GM18508 (cell line): ENCODE results near the gene PRPF8.

ENCODE experiments used
- ATAC-seq: cut with Tn5 transposase; IDR thresholded peaks from one replicate; pipeline ENCODE4 v1.9.1; 2021; ENCODE audit warnings: moderate number of reproducible peaks; ENCODE audit not compliant: insufficient read depth, unreplicated experiment

The PRPF8 gene

DNA sequence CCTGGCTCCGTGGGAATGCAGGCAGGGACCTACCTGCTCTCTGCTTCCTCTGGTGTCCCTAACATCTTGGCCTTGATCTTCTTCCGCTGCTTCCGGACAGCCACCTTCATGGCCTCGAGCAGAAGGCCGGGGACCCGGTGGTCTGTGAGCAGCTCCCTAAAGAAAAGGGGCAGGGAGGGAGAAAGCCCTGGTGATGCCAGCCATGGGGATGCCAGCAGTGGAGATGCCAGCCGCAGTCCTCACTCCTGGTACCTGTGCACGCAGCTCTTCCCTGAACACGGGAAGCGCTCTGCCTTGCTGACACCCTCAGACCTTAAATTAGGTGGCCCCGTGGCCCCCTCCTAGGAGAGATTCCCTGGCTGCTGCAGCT is 36.9 kb downstream of the PRPF8 start:
- ATAC-seq: no peak

GRCh38 chr17:1646199-1646875 is 38.3 kb downstream of the PRPF8 start:
- no peak for ATAC-seq

GRCh38 chr17:1645207-1646171 is 39.2 kb downstream of the PRPF8 start, which contains the start of gene SCARF1:
Gene SCARF1, minus strand, starts transcription at chr17:1645732. Its CDS starts 35 bp downstream, at chr17:1645697.
- no peak for ATAC-seq

- no peak for ATAC-seq
These were observed 40.0 kb downstream of the PRPF8 start for GRCh38 chr17:1644493-1645206.

- ATAC-seq: no peak
These were observed 40.6 kb downstream of the PRPF8 start for GRCh38 chr17:1643999-1644492.

GRCh38 chr17:1643293-1643998 is 41.2 kb downstream of the PRPF8 start:
- ATAC-seq: no peak

DNA sequence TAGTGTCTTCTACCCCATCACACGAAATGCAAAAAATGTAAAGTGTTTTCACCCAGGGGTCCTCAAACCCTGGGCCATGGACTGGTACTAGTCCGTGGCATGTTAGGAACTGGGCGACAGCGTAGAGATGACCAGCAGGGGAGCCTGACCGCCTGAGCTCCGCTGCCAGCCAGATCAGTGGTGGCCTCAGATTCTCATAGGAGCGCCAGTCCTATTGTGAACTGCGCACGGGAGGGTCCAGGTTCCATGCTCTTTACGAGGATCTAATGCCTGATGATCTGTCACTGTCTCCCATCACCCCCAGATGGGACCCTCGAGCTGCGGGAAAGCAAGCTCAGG is 43.6 kb downstream of the PRPF8 start:
- ATAC-seq: no peak

GRCh38 chr17:1640329-1641064 is 44.2 kb downstream of the PRPF8 start:
- ATAC-seq: no peak

DNA sequence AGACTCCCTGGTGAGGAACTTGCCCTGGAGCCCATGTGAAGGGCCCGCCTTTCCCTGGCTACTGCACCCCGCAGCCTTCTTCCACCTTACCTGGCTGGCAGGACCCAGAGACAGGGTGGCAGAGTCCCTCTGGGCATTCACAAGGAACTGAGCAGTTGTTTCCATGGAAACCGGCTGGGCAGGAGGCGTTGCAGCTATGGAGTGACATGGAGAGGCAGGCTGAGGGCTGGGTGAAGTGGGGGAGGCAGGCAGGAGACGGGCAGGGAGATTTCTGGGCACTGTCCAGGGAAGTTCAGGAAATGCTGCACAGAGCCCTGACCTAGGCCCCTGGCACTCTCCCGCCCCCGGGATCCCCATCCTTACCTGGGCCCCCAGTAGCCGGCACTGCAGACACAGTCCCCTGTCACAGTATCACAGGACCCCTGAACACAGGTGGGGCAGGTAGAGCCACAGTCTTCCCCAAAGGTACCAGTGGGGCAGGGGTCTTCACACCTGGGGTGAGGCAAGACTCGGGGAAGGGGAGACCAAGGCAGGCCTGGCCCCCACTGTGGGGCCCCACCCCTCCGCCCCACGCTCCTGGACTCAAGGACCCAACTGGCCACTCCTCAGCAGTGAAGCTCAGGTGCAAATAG is 45.0 kb downstream of the PRPF8 start:
- ATAC-seq: no peak

GRCh38 chr17:1638624-1639300 is 45.9 kb downstream of the PRPF8 start:
- ATAC-seq: no peak

DNA sequence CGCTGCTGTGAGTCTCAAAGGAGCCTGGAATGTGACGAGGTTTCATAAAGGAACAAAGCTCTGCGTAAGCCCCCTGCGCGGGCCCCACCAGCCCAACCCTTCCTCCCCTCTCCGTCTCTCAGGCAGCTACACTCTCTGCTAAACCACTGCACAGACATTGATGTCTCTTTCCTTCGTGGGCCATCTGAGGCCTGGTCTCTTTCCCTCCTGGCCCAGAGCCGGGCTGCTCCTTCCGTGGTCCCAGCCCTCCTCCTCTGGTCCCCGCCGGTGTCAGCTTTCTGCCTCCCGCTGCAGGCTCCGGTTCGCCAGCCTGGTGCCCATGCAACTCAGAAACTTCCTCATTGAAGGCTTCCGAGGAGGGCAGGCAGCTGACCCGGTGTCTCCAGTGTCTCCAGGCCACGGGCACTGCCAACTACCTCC is 46.5 kb downstream of the PRPF8 start:
- no peak for ATAC-seq

GRCh38 chr17:1636732-1637285 is 47.9 kb downstream of the PRPF8 start:
- no peak for ATAC-seq

GRCh38 chr17:1635675-1636465 is 48.8 kb downstream of the PRPF8 start:
- ATAC-seq: no peak

GRCh38 chr17:1634841-1635650 is 49.6 kb downstream of the PRPF8 start:
- no peak for ATAC-seq

- ATAC-seq: no peak
These were observed 54.0 kb downstream of the PRPF8 start for GRCh38 chr17:1630662-1631061.

DNA sequence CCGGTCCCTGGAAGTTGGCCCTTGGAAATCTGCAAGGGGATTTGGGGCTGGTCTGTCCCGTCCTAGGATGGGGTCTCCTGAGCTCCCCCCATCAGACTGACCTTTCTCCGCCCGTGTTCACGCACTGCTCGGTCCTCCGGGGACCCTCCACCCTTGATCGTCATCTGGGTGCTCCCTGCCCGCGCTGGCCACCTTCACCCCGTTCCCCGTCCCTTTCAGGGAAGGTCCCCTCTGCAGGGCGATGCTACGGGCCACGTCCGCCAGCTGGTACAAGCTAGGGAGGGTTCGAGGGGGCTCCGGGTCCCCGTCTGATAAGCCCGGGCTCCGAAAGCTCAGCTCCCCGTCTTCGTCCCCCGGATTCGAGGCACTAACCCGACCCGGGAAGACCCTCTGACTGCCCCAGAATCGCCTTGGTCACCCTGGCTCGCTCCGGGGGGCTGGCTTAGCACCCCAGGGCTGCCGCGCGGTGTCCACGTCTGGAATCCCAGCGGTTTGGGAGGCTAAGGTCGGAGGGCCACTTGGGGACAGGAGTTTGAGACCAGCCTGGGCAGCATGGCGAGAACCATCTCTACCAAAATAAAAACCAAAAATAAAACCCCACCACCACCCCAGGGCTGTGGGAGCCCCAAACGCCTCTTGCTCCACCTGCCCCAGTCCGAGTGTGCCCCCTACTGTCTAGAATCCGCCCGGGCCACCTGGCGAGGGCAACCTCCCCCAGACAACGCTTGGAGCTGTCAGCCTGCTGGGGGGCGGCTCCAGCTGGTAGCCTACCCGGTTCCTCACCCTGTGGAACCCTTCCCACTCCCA is 55.0 kb downstream of the PRPF8 start:
- ATAC-seq: no peak
